Astrocyte of the cerebellum (primary cell): ENCODE results near the gene GNA14.

Experiments used
- DNase-seq: peaks from one replicate; pipeline ENCODE4 v3.0.0-alpha.2; 2011; ENCODE audit warnings: low read depth
- H3K4me3 ChIP-seq: 2 replicates; pipeline ENCODE4 v1.5.1; 2011; ENCODE audit warnings: mild to moderate bottlenecking, low read depth, low read length, moderate library complexity
- CTCF ChIP-seq: IDR thresholded peaks from 2 replicates; pipeline ENCODE4 v1.5.1; 2012; ENCODE audit warnings: low read length, low read depth, moderate library complexity, mild to moderate bottlenecking; ENCODE audit errors: missing control alignments
- in situ Hi-C: cut with HindIII; loops from 2 replicates; pipeline ENCODE4 v1.10.0; 2017; ENCODE audit warnings: low sequenced_read_pairs

GNA14 gene

GRCh38 chr9:77605449-77606220, 42.5 kb downstream of the GNA14 start:
- no peak for DNase-seq
- H3K4me3 ChIP-seq, result no peak overlapping the region
- in situ Hi-C loops, result no loop called here
- no peak for TF ChIP-seq CTCF

- TF ChIP-seq CTCF, result no peak
- DNase-seq, result no peak
- H3K4me3 ChIP-seq, result no peak overlapping the region
- in situ Hi-C loops, result no loop called here
Observed at GRCh38 chr9:77604316-77604715, 43.8 kb downstream of the GNA14 start.

DNA sequence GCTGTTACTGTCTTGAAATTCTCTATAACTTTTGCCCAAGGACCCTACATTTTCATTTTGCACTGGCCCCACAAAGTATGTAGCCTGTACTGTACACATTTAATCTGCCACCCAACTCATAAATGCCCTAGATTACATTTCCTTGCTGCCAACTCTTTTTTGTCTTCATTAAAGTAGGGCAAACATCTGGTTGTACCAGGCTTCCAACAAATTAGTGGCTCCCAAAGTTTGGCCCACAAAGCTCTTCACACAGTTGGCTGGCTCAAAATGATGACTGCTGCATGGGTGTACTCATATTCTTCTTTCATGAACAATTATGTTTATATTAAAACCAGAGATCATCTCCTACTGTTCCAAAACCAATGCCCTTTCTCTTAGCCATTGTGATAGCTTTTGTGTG, 45.3 kb downstream of the GNA14 start:
- in situ Hi-C loops, result no loop called here
- no peak for DNase-seq
- no peak for TF ChIP-seq CTCF
- no peak overlapping the region for H3K4me3 ChIP-seq

GRCh38 chr9:77601476-77602099, 46.5 kb downstream of the GNA14 start:
- no peak for TF ChIP-seq CTCF
- no peak overlapping the region for H3K4me3 ChIP-seq
- no peak for DNase-seq
- in situ Hi-C loops, result no loop called here

GRCh38 chr9:77600810-77601209, 47.3 kb downstream of the GNA14 start:
- TF ChIP-seq CTCF, result no peak
- no peak for DNase-seq
- no peak overlapping the region for H3K4me3 ChIP-seq
- in situ Hi-C loops, result no loop called here

DNA sequence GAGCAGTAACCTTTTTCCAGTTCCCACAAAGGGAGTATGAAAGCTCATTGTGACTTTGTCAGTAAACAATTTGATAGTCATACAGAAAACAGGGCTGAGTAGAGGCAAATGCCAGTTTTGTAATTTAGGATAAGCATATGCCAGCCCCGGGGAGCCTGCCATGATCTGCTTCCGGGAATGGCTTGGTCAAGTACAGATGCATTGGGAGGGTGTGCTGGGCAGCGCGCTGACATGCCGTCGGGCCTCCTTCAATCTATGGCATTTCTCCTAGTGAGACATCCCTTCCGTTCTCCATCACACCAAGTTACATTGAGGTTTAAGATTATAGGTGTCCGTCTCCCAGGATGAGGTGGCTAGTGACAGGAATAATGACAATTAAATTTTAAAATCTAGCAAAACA, 48.6 kb downstream of the GNA14 start:
- H3K4me3 ChIP-seq, result no peak overlapping the region
- in situ Hi-C loops, result no loop called here
- DNase-seq, result no peak
- no peak for TF ChIP-seq CTCF
